HepG2 (cell line): Measurements from ENCODE around the gene PNMA5. TPM values are rescaled to one million over a fixed set of nuclear protein-coding genes. Genes with fewer than 3 reads are reported as not detected.
A peak's percentile ranks its signal among the peaks of the same experiment; 100 is the strongest.

Experiments used
- DR1 ChIP-seq: sonication (generic); formaldehyde crosslinking; IDR thresholded peaks from 2 replicates; pipeline ENCODE4 v1.8.0; 2021; ENCODE audit warnings: mild to moderate bottlenecking, missing genetic modification reagents, inconsistent platforms
- FOXP1 ChIP-seq, 2 experiments: fragments of 450-650 bp in 1 of 2; IDR thresholded peaks; 2 replicates each; pipeline ENCODE4 v1.6.1; 2017 to 2018; ENCODE audit warnings: antibody characterized with exemption in 1 of 2
- GABPB1 ChIP-seq: IDR thresholded peaks from 2 replicates; pipeline ENCODE4 v1.6.1; 2016; ENCODE audit warnings: mild to moderate bottlenecking, missing genetic modification reagents, moderate library complexity, missing compliant biosample characterization
- HOXA3 ChIP-seq: sonication (generic); formaldehyde crosslinking; IDR thresholded peaks from 2 replicates; pipeline ENCODE4 v1.5.0; 2020; ENCODE audit warnings: missing genetic modification reagents
- POGZ ChIP-seq: sonication (generic); formaldehyde crosslinking; IDR thresholded peaks from 2 replicates; pipeline ENCODE4 v1.4.0; 2020; ENCODE audit warnings: mild to moderate bottlenecking, missing genetic modification reagents
- RBFOX2 ChIP-seq: fragments of 200-400 bp; formaldehyde crosslinking; IDR thresholded peaks from 2 replicates; pipeline ENCODE4 v1.6.1; 2017; ENCODE audit warnings: low read depth, mild to moderate bottlenecking, low read length
- THAP11 ChIP-seq: IDR thresholded peaks from 2 replicates; pipeline ENCODE4 v1.6.1; 2016; ENCODE audit warnings: missing biosample characterization, missing genetic modification reagents
- ZBTB38 ChIP-seq: sonication (generic); formaldehyde crosslinking; IDR thresholded peaks from 2 replicates; pipeline ENCODE4 v1.5.1; 2020; ENCODE audit warnings: mild to moderate bottlenecking, missing genetic modification reagents
- ZFY ChIP-seq: sonication (generic); formaldehyde crosslinking; IDR thresholded peaks from 2 replicates; pipeline ENCODE4 v1.4.0; 2020; ENCODE audit warnings: missing genetic modification reagents
- ZMYM4 ChIP-seq: sonication (generic); formaldehyde crosslinking; IDR thresholded peaks from 2 replicates; pipeline ENCODE4 v1.8.1; 2023; ENCODE audit warnings: mild to moderate bottlenecking, missing genetic modification reagents
- ZNF143 ChIP-seq: sonication (generic); formaldehyde crosslinking; IDR thresholded peaks from 2 replicates; pipeline ENCODE4 v1.4.0; 2020; ENCODE audit warnings: missing genetic modification reagents
- polyA plus RNA-seq, 8 experiments: library from polyadenylated mRNA; depleted of rRNA in 3 of 8; stranded (reverse) in 7 of 8; unstranded in 1 of 8; fragments of >200 nt; fragmentation: Illumina TruSeq in 4 of 8; extraction: Trizol in 4 of 8; gene quantifications; 2 replicates each; pipeline versions ENCODE4 v1.2.1 to v1.2.3, GENCODE V29; 2011 to 2016; ENCODE audit warnings: low read depth in 4 of 8, missing spikeins in 1 of 8, mixed read lengths in 1 of 8; ENCODE audit not compliant: insufficient read depth in 1 of 8
- total RNA-seq, 5 experiments: library from RNA; depleted of rRNA; stranded (reverse); fragments of >200 nt; fragmentation: Illumina TruSeq; extraction: Trizol; gene quantifications; 2 replicates each; pipeline ENCODE4 v1.2.3, GENCODE V29; 2016; ENCODE audit warnings: low read depth in 1 of 5
- TF ChIP-seq, protein P1 (sequence below): sonication (generic); formaldehyde crosslinking; IDR thresholded peaks from 2 replicates; pipeline ENCODE4 v1.8.1; 2022; ENCODE audit warnings: low read depth, mild to moderate bottlenecking, missing genetic modification reagents
- TF ChIP-seq, protein P2 (sequence below): sonication (generic); formaldehyde crosslinking; IDR thresholded peaks from 2 replicates; pipeline ENCODE4 v1.5.1; 2020; ENCODE audit warnings: mild to moderate bottlenecking, missing genetic modification reagents, moderate library complexity
- TF ChIP-seq, protein P3 (sequence below): sonication (generic); formaldehyde crosslinking; IDR thresholded peaks from 2 replicates; pipeline ENCODE4 v1.4.0; 2020; ENCODE audit warnings: missing genetic modification reagents, low read depth, mild to moderate bottlenecking, borderline replicate concordance
- TF ChIP-seq, protein P4 (sequence below): sonication (generic); formaldehyde crosslinking; IDR thresholded peaks from 2 replicates; pipeline ENCODE4 v1.4.0; 2020; ENCODE audit warnings: missing genetic modification reagents, borderline replicate concordance

PNMA5 gene
- total and polyA plus RNA-seq, 2 of the 13 experiments (the other 11 are each of a cell fraction or from before 2014, with no cell fraction given) = not detected

DNA sequence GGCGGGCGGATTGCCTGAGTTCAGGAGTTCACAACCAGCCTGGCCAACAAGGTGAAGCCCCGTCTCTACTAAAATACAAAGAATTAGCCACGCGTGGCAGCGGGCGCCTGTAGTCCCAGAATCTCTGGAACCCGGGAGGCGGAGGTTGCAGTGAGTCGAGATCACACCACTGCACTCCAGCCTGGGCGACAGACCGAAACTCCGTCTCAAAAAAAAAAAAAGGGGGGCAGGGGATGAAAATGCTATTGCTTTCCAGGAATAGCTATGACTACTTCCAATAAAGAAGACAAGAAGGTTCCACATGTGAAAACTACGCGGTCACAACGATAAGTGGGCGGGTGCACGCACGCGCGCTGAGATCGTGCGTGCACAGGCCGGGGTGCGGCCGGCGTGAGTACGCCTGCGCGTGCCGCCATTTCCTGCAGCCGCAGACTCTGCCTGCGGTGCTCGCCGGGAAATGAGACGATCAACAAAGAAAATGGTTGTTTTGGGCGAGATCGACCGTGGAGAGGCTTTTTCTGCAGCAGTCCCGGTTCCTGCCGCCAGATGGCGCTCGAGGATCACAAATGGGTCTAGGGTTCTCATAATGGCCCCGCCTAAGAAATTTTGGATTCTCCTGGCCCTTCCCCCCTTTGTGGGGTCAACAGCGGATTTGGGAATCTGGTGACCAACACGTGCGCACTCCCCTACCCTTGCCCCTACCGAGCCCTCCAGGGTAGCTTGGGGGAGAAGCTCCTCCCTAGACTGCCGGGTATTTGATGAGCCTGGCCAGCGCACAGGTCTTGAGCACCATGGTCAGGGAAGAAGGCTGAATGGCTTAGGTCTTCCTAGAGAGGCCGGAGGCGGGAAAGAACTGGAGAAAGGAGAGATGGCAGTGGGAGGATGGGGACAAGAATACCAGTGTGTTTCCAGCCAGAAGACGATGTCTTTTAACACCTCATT lies 35.1 kb downstream of the PNMA5 start (continued):
- TF ChIP-seq, protein P1, sequence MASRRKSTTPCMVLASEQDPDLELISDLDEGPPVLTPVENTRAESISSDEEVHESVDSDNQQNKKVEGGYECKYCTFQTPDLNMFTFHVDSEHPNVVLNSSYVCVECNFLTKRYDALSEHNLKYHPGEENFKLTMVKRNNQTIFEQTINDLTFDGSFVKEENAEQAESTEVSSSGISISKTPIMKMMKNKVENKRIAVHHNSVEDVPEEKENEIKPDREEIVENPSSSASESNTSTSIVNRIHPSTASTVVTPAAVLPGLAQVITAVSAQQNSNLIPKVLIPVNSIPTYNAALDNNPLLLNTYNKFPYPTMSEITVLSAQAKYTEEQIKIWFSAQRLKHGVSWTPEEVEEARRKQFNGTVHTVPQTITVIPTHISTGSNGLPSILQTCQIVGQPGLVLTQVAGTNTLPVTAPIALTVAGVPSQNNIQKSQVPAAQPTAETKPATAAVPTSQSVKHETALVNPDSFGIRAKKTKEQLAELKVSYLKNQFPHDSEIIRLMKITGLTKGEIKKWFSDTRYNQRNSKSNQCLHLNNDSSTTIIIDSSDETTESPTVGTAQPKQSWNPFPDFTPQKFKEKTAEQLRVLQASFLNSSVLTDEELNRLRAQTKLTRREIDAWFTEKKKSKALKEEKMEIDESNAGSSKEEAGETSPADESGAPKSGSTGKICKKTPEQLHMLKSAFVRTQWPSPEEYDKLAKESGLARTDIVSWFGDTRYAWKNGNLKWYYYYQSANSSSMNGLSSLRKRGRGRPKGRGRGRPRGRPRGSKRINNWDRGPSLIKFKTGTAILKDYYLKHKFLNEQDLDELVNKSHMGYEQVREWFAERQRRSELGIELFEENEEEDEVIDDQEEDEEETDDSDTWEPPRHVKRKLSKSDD (CRISPR knock-in tag) = peak; percentile 69; the same call in 1 of the 2 replicates
- TF ChIP-seq THAP11 (CRISPR knock-in tag) (peak; percentile 68), GABPB1 (CRISPR knock-in tag) (peak; percentile 83), ZBTB38 (CRISPR knock-in tag) (peak; percentile 85), POGZ (CRISPR knock-in tag) (0 out of 2 replicates have a peak, but pooled peaks have one; percentile 25), ZNF143 (CRISPR knock-in tag) (peak; percentile 87), DR1 (CRISPR knock-in tag) (no peak), FOXP1 (IDR thresholded peaks at IDR 0.05) (no peak), FOXP1 (CRISPR knock-in tag; IDR thresholded peaks at IDR 0.05) (no peak), ZMYM4 (CRISPR knock-in tag) (peak; percentile 81), HOXA3 (CRISPR knock-in tag) (peak; percentile 96), ZFY (CRISPR knock-in tag) (peak; percentile 24; the same call in 1 of the 2 replicates), RBFOX2 (0 out of 2 replicates have a peak, but pooled peaks have one; percentile 34)
- TF ChIP-seq, protein P2, sequence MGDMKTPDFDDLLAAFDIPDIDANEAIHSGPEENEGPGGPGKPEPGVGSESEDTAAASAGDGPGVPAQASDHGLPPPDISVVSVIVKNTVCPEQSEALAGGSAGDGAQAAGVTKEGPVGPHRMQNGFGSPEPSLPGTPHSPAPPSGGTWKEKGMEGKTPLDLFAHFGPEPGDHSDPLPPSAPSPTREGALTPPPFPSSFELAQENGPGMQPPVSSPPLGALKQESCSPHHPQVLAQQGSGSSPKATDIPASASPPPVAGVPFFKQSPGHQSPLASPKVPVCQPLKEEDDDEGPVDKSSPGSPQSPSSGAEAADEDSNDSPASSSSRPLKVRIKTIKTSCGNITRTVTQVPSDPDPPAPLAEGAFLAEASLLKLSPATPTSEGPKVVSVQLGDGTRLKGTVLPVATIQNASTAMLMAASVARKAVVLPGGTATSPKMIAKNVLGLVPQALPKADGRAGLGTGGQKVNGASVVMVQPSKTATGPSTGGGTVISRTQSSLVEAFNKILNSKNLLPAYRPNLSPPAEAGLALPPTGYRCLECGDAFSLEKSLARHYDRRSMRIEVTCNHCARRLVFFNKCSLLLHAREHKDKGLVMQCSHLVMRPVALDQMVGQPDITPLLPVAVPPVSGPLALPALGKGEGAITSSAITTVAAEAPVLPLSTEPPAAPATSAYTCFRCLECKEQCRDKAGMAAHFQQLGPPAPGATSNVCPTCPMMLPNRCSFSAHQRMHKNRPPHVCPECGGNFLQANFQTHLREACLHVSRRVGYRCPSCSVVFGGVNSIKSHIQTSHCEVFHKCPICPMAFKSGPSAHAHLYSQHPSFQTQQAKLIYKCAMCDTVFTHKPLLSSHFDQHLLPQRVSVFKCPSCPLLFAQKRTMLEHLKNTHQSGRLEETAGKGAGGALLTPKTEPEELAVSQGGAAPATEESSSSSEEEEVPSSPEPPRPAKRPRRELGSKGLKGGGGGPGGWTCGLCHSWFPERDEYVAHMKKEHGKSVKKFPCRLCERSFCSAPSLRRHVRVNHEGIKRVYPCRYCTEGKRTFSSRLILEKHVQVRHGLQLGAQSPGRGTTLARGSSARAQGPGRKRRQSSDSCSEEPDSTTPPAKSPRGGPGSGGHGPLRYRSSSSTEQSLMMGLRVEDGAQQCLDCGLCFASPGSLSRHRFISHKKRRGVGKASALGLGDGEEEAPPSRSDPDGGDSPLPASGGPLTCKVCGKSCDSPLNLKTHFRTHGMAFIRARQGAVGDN (CRISPR knock-in tag) = peak; percentile 65
- TF ChIP-seq, protein P3, sequence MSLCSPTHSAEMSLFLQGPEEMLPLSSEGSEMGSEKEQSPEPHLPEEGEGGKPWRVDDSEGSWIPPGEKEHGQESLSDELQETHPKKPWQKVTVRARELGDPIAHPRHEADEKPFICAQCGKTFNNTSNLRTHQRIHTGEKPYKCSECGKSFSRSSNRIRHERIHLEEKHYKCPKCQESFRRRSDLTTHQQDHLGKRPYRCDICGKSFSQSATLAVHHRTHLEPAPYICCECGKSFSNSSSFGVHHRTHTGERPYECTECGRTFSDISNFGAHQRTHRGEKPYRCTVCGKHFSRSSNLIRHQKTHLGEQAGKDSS (CRISPR knock-in tag) = peak; percentile 96
- TF ChIP-seq, protein P4, sequence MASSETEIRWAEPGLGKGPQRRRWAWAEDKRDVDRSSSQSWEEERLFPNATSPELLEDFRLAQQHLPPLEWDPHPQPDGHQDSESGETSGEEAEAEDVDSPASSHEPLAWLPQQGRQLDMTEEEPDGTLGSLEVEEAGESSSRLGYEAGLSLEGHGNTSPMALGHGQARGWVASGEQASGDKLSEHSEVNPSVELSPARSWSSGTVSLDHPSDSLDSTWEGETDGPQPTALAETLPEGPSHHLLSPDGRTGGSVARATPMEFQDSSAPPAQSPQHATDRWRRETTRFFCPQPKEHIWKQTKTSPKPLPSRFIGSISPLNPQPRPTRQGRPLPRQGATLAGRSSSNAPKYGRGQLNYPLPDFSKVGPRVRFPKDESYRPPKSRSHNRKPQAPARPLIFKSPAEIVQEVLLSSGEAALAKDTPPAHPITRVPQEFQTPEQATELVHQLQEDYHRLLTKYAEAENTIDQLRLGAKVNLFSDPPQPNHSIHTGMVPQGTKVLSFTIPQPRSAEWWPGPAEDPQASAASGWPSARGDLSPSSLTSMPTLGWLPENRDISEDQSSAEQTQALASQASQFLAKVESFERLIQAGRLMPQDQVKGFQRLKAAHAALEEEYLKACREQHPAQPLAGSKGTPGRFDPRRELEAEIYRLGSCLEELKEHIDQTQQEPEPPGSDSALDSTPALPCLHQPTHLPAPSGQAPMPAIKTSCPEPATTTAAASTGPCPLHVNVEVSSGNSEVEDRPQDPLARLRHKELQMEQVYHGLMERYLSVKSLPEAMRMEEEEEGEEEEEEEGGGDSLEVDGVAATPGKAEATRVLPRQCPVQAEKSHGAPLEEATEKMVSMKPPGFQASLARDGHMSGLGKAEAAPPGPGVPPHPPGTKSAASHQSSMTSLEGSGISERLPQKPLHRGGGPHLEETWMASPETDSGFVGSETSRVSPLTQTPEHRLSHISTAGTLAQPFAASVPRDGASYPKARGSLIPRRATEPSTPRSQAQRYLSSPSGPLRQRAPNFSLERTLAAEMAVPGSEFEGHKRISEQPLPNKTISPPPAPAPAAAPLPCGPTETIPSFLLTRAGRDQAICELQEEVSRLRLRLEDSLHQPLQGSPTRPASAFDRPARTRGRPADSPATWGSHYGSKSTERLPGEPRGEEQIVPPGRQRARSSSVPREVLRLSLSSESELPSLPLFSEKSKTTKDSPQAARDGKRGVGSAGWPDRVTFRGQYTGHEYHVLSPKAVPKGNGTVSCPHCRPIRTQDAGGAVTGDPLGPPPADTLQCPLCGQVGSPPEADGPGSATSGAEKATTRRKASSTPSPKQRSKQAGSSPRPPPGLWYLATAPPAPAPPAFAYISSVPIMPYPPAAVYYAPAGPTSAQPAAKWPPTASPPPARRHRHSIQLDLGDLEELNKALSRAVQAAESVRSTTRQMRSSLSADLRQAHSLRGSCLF (CRISPR knock-in tag) = no peak
